HG03025 (cell line): ENCODE data around the gene SERPINH1.

ENCODE experiments used
- ATAC-seq: cut with Tn5 transposase; IDR thresholded peaks from one replicate; pipeline ENCODE4 v1.9.1; 2021; ENCODE audit warnings: mild to moderate bottlenecking, moderate library complexity; ENCODE audit not compliant: unreplicated experiment, low FRiP score

Gene SERPINH1

GRCh38 chr11:75593286-75593915, 31.3 kb downstream of the SERPINH1 start:
- no peak for ATAC-seq

- no peak for ATAC-seq
Measured at GRCh38 chr11:75594211-75594610, 32.2 kb downstream of the SERPINH1 start.

- ATAC-seq = no peak
Measured at GRCh38 chr11:75595429-75595828, 33.4 kb downstream of the SERPINH1 start.

GRCh38 chr11:75596914-75597313, 34.9 kb downstream of the SERPINH1 start:
- ATAC-seq = no peak

- no peak for ATAC-seq
Measured at GRCh38 chr11:75597636-75598035, 35.6 kb downstream of the SERPINH1 start.

GRCh38 chr11:75598264-75598663, 36.2 kb downstream of the SERPINH1 start:
- ATAC-seq = no peak

GRCh38 chr11:75598900-75599299, 36.8 kb downstream of the SERPINH1 start:
- no peak for ATAC-seq

GRCh38 chr11:75600356-75600755, 38.3 kb downstream of the SERPINH1 start:
- ATAC-seq = no peak

- ATAC-seq = no peak
Measured at GRCh38 chr11:75601494-75601893, 39.4 kb downstream of the SERPINH1 start.

GRCh38 chr11:75602951-75603350, 40.9 kb downstream of the SERPINH1 start:
- no peak for ATAC-seq

GRCh38 chr11:75603791-75604736, 42.0 kb downstream of the SERPINH1 start:
- no peak for ATAC-seq

- no peak for ATAC-seq
Measured at GRCh38 chr11:75606099-75606498, 44.0 kb downstream of the SERPINH1 start.

- no peak for ATAC-seq
Measured at GRCh38 chr11:75611823-75612222, 49.8 kb downstream of the SERPINH1 start.

- ATAC-seq = no peak
Measured at GRCh38 chr11:75615751-75616150, 53.7 kb downstream of the SERPINH1 start.

- no peak for ATAC-seq
Measured at GRCh38 chr11:75616281-75616680, 54.2 kb downstream of the SERPINH1 start.
